Measurements from ENCODE around the gene RBAK.
A peak's percentile ranks its signal among the peaks of the same experiment; 100 is the strongest.
"Not testable (repeated sequence)": the region's sequence is repeated elsewhere in the genome, so short reads cannot be mapped to it uniquely, and the experiment has no call there.

RBAK gene

DNA sequence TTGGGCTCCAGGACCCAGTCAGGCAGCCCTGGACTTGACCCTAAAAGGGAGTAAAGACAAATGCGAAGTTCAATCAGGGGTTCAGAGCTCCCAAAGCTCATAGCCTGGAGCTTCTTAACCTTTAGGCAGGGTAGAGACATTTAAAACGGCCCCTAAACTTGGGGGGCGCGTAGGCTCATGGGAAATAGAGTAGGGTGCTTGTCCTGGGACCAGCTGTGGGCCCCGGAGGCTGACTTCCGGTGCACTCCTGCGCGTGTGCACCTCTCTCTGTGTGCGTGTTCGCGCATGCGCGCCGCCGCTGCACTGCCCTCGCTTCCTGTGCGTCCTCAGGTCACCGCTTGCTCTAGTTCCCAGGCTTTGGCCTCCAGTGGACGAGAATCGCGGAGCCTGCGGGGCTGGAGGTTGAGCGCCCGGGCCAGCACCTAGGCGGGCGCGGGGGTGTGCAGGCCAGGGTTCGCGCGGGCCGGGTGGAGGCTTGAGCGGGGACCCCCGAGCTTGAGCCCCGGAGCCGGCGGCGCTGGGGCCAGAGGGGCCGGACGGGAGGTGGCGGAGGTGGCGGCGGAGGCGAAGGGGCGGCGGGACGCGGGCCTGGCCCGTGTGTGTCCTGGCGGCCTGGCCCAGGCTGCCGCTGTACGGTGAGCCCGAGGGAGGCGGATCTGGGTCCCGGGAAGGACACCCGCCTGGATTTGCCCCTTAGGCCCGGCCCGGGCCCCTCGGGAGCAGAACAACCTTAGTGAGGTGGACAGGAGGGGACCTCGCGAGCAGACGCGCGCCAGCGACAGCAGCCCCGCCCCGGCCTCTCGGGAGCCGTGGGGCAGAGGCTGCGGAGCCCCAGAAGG lies at the start of gene RBAK:
RBAK (plus strand) TSS at position 303 of the 839 bp plus-strand sequence. CDS start 2,217 bp downstream, outside the sequence.
- peak; percentile 87 for DNase-seq

DNA sequence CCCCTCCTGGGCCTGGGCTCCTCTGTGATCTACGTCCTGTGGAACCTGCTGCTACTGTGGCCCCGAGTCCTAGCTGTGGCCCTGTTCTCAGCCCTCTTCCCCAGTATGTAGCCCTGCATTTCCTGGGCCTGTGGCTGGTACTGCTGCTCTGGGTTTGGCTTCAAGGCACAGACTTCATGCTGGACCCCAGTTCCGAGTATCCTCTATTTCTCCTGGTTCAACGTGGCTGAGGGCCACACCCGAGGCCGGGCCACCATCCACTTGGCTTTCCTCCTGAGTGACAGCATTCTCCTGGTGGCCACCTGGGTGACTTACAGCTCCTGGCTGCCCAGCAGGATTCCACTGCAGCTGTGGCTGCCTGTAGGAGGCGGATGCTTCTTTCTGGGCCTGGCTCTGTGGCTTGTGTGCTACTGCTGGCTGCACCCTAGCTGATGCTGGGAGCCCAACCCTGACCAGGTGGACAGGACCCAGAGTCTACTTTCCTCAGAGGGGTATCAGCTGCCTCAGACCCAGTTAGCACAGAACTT lies 48.9 kb upstream of the RBAK start:
- no peak for DNase-seq

DNA sequence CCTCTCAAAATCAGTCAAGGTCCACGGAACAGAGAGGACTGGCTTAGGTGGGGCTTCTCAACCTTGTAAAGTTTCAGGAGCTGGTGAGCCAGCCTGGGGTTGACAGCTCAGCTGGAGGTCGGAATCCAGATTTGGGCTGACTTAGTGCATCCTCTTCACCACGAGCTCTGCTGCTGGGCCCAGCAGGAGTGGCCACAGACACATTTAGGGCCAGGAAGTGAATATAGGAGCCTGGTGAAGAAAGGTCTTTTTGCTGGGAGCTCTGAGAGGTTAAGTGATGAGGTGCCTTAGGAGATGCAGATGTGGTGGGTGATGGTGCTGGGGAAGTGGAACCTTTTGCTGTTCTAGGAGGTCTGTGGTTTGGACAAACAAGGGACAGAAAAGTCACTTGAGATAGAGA lies 47.4 kb upstream of the RBAK start:
- no peak for DNase-seq

GRCh38 chr7:4998910-4999309 lies 46.8 kb upstream of the RBAK start:
- DNase-seq = no peak

DNA sequence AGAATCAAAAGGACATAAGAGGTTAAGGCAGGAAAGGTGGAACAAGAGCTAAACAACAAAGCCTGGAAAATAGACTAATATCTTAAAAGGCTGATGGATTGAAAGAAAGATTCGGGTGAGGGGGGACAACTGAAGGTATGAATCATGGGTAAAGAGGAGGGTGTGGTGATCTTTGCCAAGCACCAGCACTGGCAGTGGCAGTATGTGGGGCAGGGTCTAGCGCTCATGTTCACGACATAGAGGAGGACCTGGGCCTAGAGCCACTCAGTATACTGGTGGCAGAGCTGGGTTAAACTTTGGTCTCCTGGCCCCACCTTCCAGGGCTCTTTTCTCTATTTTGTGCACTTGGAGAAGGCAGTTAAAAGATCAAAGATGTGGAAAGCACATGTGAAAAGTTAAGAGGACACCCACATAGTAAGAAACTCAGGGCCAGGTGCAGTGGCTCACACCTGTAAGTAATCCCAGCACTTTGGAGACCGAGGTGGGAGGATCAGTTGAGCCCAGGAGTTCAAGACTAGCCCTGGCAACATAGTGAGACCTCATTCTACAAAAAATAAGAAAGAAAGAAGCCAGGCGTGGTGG lies 46.2 kb upstream of the RBAK start:
- no peak for DNase-seq

- no peak for DNase-seq
These were observed 44.7 kb upstream of the RBAK start for GRCh38 chr7:5001003-5001402.

- no peak for DNase-seq
These were observed 43.7 kb upstream of the RBAK start for GRCh38 chr7:5001911-5002310.

DNA sequence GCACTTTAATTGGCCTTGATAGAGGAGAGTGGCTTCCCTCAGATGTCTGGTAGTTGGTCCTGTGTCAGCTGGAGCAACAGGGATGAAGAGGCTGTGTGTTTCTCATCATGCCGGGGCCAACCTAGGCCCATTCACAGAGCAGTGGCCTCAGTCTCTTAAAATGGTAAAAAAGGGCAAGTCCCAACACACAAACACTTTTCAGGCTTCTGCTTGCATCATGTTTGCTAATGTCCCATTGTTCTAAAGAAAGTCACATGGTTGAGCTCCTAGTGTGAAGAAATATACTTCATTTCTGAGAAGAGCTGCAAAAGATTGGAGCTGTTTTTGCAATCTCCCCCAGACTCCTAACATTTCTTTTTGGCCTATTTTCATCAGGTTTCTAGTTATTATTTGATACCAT lies 40.6 kb upstream of the RBAK start:
- DNase-seq = no peak

GRCh38 chr7:5012985-5013384 lies 32.7 kb upstream of the RBAK start:
- DNase-seq = no peak

GRCh38 chr7:5015936-5016335 lies 29.7 kb upstream of the RBAK start:
- peak; percentile 20 for DNase-seq

- not testable (repeated sequence) for DNase-seq
These were observed 28.0 kb upstream of the RBAK start for GRCh38 chr7:5017626-5018025.

DNA sequence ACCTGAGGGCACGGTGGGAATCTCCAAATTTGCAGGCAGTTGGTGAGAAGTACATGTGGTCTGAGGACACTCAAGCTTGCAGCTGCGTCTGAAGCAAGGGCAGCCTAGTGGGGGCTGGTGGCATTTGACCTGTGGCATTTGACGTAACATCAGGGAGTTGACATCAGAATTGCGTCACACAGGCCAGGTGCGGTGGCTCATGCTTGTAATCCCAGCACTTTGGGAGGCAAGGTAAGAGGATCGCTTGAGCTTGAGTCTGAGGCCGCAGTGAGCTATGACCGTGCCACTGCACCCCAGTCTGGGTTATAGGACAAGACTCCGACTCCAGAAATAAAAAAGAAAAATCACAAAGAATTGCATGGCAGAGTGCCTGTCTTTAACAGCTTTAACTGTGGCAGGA lies 25.6 kb upstream of the RBAK start:
- DNase-seq = no peak

- DNase-seq = not testable (repeated sequence)
These were observed 24.6 kb upstream of the RBAK start for GRCh38 chr7:5020976-5021550.

GRCh38 chr7:5023626-5024025 lies 22.0 kb upstream of the RBAK start:
- not testable (repeated sequence) for DNase-seq

- DNase-seq = not testable (repeated sequence)
These were observed 17.8 kb upstream of the RBAK start for GRCh38 chr7:5027796-5028410.

- DNase-seq = not testable (repeated sequence)
These were observed 12.5 kb upstream of the RBAK start for GRCh38 chr7:5033186-5033585.

- DNase-seq = no peak
These were observed 10.4 kb upstream of the RBAK start for GRCh38 chr7:5035276-5035675.

DNA sequence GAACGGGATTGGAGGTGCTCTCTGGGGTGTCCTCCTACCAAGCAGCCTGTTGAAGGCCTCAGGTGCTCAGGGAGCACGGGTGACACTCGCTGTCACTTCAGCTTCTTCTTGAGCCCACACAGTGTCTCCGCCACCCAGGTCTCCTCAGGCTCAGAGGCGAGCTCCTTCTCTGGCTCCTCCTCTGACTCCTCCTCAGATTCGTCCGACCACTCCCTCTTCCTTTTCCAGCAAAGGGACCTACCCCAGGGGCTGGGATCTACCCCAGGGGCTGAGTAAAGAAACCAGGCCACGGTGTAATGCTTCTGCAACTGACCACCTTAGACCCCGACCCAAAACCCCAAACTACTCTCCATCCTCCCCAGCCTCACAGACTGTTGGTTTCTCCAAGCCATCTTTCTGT lies 9.2 kb upstream of the RBAK start:
- no peak for DNase-seq

GRCh38 chr7:5041047-5041446 lies 4.6 kb upstream of the RBAK start:
- no peak for DNase-seq

DNA sequence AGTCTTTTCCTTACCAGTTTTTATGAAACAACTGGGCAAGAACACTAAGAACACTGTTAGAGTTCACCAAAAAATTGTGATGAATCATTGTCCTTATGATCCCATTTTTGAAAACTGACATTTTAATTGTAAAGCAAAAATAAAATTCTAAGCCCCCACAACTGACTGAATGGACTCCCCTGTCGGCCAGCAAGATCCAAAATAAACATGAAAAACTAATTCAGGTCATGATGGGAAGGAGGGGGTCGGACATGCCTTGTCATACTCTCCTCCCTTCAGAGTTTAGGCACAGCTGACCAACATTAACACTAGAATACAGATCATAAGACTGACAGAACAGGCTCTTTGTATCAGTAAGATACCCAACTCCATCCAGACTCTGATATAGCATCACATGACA lies 2.0 kb upstream of the RBAK start:
- no peak for DNase-seq

DNA sequence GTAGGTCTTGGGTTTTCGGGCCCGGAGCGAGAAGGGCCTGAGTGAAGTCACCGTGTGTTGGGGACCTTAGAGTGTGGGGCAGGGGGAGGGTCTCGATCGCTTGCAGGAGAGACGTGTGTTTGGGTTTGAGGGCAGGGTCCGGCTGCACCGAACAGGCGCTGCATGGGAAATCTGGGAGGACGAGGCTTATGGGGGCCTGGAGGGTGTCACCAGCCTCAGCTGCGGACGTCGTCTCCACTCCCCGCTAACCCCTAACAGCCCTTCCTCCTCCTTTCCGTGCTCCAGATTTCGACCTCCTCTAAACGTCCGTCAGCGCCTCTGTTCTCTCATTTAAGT lies 705 bp downstream of the RBAK start:
- DNase-seq = not testable (repeated sequence)

DNA sequence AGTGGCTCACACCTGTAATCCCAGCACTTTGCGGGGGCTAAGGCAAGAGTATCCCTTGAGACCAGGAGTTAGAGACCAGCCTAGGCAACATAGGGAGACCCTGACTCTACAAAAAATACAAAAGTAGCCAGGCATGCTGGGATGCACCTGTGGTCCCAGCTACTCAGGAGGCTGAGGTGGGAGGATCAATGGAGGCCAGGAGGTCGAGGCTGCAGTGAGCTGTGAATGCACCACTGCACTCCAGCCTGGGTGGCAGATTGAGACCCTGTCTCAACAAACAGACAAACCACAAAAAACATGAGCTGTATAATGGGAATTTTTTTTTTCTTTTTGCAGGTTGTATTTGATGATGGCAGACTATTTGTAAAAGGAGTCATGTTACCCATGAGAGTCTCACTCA lies 1.5 kb downstream of the RBAK start:
- DNase-seq = not testable (repeated sequence)

DNA sequence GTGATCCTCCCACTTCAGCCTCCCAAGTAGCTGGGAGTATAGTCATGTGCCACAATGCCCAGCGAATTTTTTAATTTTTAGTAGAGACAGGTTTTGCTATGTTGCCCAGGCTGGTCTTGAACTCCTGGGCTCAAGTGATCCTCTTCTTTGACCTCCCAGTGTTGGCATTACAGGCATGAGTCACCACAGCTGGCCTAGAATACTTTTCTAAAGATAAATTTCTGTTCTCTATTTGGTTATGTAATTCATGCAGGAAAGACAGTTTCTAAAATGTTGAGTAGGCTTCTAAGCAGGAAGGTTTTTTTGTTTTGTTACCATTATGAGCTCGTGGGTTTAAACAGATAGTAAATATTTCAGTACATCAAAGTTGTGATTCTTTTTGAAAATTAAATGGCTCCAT lies 5.0 kb downstream of the RBAK start:
- DNase-seq = no peak

DNA sequence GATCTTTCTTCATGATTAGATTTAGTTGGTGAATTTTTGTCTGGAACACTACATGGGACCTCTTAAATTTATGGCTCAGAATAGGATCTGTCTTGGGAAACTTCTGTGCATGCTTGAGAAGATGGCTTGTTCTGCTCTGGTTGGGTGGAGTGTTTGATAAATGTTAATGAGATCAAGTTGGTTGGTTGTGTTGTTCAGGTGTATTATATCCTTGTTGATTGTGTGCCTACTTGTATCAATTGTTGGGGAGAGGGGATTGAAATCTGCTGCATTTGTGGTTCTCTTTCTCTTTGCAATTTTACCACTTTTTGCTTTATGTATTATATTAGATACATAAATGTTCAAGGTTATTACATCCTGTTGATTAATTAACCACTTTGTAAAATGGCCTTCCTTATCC lies 6.1 kb downstream of the RBAK start:
- DNase-seq = not testable (repeated sequence)

Measured in KG1 (cell line).